H1 (cell line): Measurements from ENCODE around the gene IRF8. TPM values are rescaled to one million over a fixed set of nuclear protein-coding genes. Genes with fewer than 3 reads are reported as not detected.

Experiments
- CTCF ChIA-PET: fragments of 300-600 bp; sonication (Branson Sonifier 250); formaldehyde crosslinking; loops from one replicate; lab custom pipeline; 2021; ENCODE audit not compliant: partially characterized antibody; lab: Charles Lee
- POLR2A ChIA-PET: fragments of 300-600 bp; sonication (Branson Sonifier 250); formaldehyde crosslinking; loops from one replicate; lab custom pipeline; 2021; ENCODE audit warnings: inconsistent platforms; ENCODE audit not compliant: partially characterized antibody; lab: Charles Lee
- DNase-seq, 2 experiments: peaks; one replicate each; pipeline versions ENCODE4 v3.0.0 to v3.0.0-alpha.2; 2010 to 2022; ENCODE audit warnings: low spot score in 2 of 2, low read depth in 1 of 2, mixed read lengths in 1 of 2
- FAIRE-seq: peaks from 2 replicates; lab custom pipeline; 2011; peaks lifted over from hg19 to GRCh38; lab: Jason Lieb, UNC
- H2AFZ ChIP-seq: 2 replicates; pipeline ENCODE4 v1.8.1; 2012; ENCODE audit warnings: low read length, inconsistent platforms
- H2AK5ac ChIP-seq: 2 replicates; pipeline ENCODE4 v1.6.1; 2013; ENCODE audit warnings: low read depth, low read length
- H2BK120ac ChIP-seq: replicated peaks from 2 replicates; pipeline ENCODE3; 2013; ENCODE audit warnings: low read depth, low read length, inconsistent platforms
- H2BK12ac ChIP-seq: 2 replicates; pipeline ENCODE4 v1.6.1; 2013; ENCODE audit warnings: low read depth, low read length
- H2BK15ac ChIP-seq: 2 replicates; pipeline ENCODE4 v1.6.1; 2013; ENCODE audit warnings: low read length
- H2BK20ac ChIP-seq: 2 replicates; pipeline ENCODE4 v1.6.1; 2013; ENCODE audit warnings: low read length
- H2BK5ac ChIP-seq: 2 replicates; pipeline ENCODE4 v1.6.1; 2013; ENCODE audit warnings: low read depth, low read length
- H3K14ac ChIP-seq: 2 replicates; pipeline ENCODE4 v1.6.1; 2013; ENCODE audit warnings: inconsistent platforms; ENCODE audit not compliant: insufficient read length
- H3K18ac ChIP-seq: 2 replicates; pipeline ENCODE4 v1.6.1; 2013; ENCODE audit warnings: low read length; ENCODE audit errors: extremely low read depth
- H3K23ac ChIP-seq: 2 replicates; pipeline ENCODE4 v1.6.1; 2013; ENCODE audit warnings: inconsistent platforms; ENCODE audit not compliant: insufficient read length
- H3K23me2 ChIP-seq: 2 replicates; pipeline ENCODE4 v1.6.1; 2013; ENCODE audit warnings: low read depth, low read length
- H3K27ac ChIP-seq: 2 replicates; pipeline ENCODE4 v1.6.1; 2011; ENCODE audit warnings: low read depth, low read length, inconsistent platforms
- H3K27me3 ChIP-seq, 4 experiments: replicated peaks in 1 of 4; 1 replicate in 1 of 4; 2 replicates in 3 of 4; pipeline versions ENCODE4 v1.6.1 to v1.8.1; 2011 to 2013; ENCODE audit warnings: low read length in 3 of 4, mild to moderate bottlenecking in 3 of 4, inconsistent platforms in 2 of 4, mixed read lengths in 2 of 4, moderate library complexity in 1 of 4; ENCODE audit not compliant: control insufficient read depth in 3 of 4, insufficient read depth in 3 of 4; ENCODE audit errors: extremely low read depth in 1 of 4
- H3K36me3 ChIP-seq, 4 experiments: 2 replicates each; pipeline versions ENCODE4 v1.6.1 to v1.8.1; 2011 to 2013; ENCODE audit warnings: mild to moderate bottlenecking in 4 of 4, low read length in 3 of 4, moderate library complexity in 2 of 4, control low read depth in 1 of 4, inconsistent platforms in 1 of 4; ENCODE audit not compliant: insufficient read depth in 4 of 4, control insufficient read depth in 2 of 4
- H3K4ac ChIP-seq: replicated peaks from 2 replicates; pipeline ENCODE3; 2013; ENCODE audit warnings: low read length, low read depth, mixed read lengths, inconsistent platforms; ENCODE audit not compliant: insufficient read length
- H3K4me1 ChIP-seq, 4 experiments: replicated peaks in 1 of 4; 1 replicate in 1 of 4; 2 replicates in 3 of 4; pipeline versions ENCODE4 v1.6.1 to v1.8.1; 2011 to 2013; ENCODE audit warnings: low read length in 3 of 4, inconsistent platforms in 2 of 4, mixed read lengths in 1 of 4; ENCODE audit not compliant: insufficient read depth in 4 of 4, control insufficient read depth in 3 of 4
- H3K4me2 ChIP-seq, 2 experiments: 2 replicates each; pipeline versions ENCODE4 v1.6.1 to v1.8.1; 2011 to 2013; ENCODE audit warnings: low read depth in 2 of 2, low read length in 2 of 2, control low read depth in 1 of 2, inconsistent platforms in 1 of 2, mild to moderate bottlenecking in 1 of 2; ENCODE audit not compliant: insufficient read depth in 1 of 2
- H3K4me3 ChIP-seq, 4 experiments: fragments of 200-600, 300-600 bp in 1 of 4; sonication (generic), shearing (Covaris generic), sonication (Bioruptor Twin) in 1 of 4; 2 replicates each; pipeline versions ENCODE4 v1.5.1 to v1.8.1; 2011 to 2016; ENCODE audit warnings: low read length in 4 of 4, low read depth in 3 of 4, control low read depth in 2 of 4, inconsistent platforms in 2 of 4, mild to moderate bottlenecking in 2 of 4, mixed read lengths in 1 of 4, moderate library complexity in 1 of 4; ENCODE audit not compliant: insufficient read depth in 2 of 4; ENCODE audit errors: extremely low read depth in 1 of 4
- H3K56ac ChIP-seq: replicated peaks from 2 replicates; pipeline ENCODE3; 2013; ENCODE audit warnings: low read depth, mild to moderate bottlenecking, mixed read lengths, low read length, inconsistent platforms; ENCODE audit not compliant: insufficient read length
- H3K79me1 ChIP-seq: 2 replicates; pipeline ENCODE4 v1.6.1; 2013; ENCODE audit warnings: low read depth, low read length, control low read depth
- H3K79me2 ChIP-seq, 2 experiments: 2 replicates each; pipeline versions ENCODE4 v1.6.1 to v1.8.1; 2012 to 2013; ENCODE audit warnings: low read length in 2 of 2, mild to moderate bottlenecking in 2 of 2, inconsistent platforms in 1 of 2; ENCODE audit not compliant: insufficient read depth in 2 of 2, control insufficient read depth in 1 of 2
- H3K9ac ChIP-seq, 4 experiments: replicated peaks in 1 of 4; 1 replicate in 1 of 4; 2 replicates in 3 of 4; pipeline versions ENCODE4 v1.6.1 to v1.8.1; 2011 to 2013; ENCODE audit warnings: low read depth in 3 of 4, low read length in 3 of 4, control low read depth in 2 of 4, mild to moderate bottlenecking in 2 of 4, moderate library complexity in 2 of 4, inconsistent platforms in 1 of 4; ENCODE audit errors: extremely low read depth in 1 of 4
- H3K9me3 ChIP-seq, 2 experiments: 2 replicates each; pipeline versions ENCODE4 v1.6.1 to v1.8.1; 2012 to 2013; ENCODE audit warnings: mild to moderate bottlenecking in 2 of 2, moderate library complexity in 2 of 2, control low read depth in 1 of 2, inconsistent platforms in 1 of 2, low read depth in 1 of 2, low read length in 1 of 2, mixed read lengths in 1 of 2; ENCODE audit not compliant: insufficient read depth in 2 of 2
- H4K20me1 ChIP-seq, 2 experiments: replicated peaks in 1 of 2; 2 replicates each; pipeline versions ENCODE3 to v1.8.1; 2011 to 2013; ENCODE audit warnings: inconsistent platforms in 2 of 2, low read length in 2 of 2, mild to moderate bottlenecking in 1 of 2; ENCODE audit not compliant: insufficient read depth in 2 of 2, control insufficient read depth in 1 of 2
- H4K5ac ChIP-seq: 2 replicates; pipeline ENCODE4 v1.6.1; 2013; ENCODE audit warnings: low read length, low read depth, mixed read lengths, inconsistent platforms; ENCODE audit not compliant: insufficient read length
- H4K8ac ChIP-seq: 2 replicates; pipeline ENCODE4 v1.8.0; 2013; ENCODE audit warnings: mild to moderate bottlenecking, moderate library complexity, low read length, inconsistent platforms; ENCODE audit not compliant: insufficient read depth; ENCODE audit errors: extremely low read depth
- H4K91ac ChIP-seq: replicated peaks from 2 replicates; pipeline ENCODE3; 2013; ENCODE audit warnings: low read length, mixed read lengths, inconsistent platforms; ENCODE audit not compliant: insufficient read length
- MAX ChIP-seq: IDR thresholded peaks from 2 replicates; pipeline ENCODE4 v1.6.1; 2012; ENCODE audit warnings: inconsistent platforms
- POLR2A ChIP-seq, 2 experiments: IDR thresholded peaks; 1 replicate in 1 of 2; 2 replicates in 1 of 2; pipeline ENCODE4 v1.6.1; 2011; ENCODE audit warnings: low read depth in 2 of 2, low read length in 2 of 2, mild to moderate bottlenecking in 2 of 2; ENCODE audit errors: control extremely low read depth in 1 of 2
- RBBP5 ChIP-seq: IDR thresholded peaks from 2 replicates; pipeline ENCODE4 v1.7.1; 2012; ENCODE audit warnings: low read depth, mild to moderate bottlenecking, inconsistent platforms, low read length, moderate library complexity, borderline replicate concordance
- RXRA ChIP-seq: IDR thresholded peaks from 2 replicates; pipeline ENCODE4 v1.6.1; 2011; ENCODE audit warnings: low read depth, mild to moderate bottlenecking, low read length, moderate library complexity; ENCODE audit not compliant: insufficient read depth
- SIN3A ChIP-seq, 2 experiments: IDR thresholded peaks in 1 of 2; conservative IDR thresholded peaks in 1 of 2; 2 replicates each; pipeline ENCODE4 v1.6.1; 2011 to 2012; ENCODE audit warnings: low read length in 2 of 2, improper control_type of control experiment in 1 of 2, low read depth in 1 of 2, mild to moderate bottlenecking in 1 of 2
- SRF ChIP-seq: IDR thresholded peaks from 2 replicates; pipeline ENCODE4 v1.6.1; 2011; ENCODE audit warnings: mild to moderate bottlenecking, low read depth, low read length, moderate library complexity
- ZNF274 ChIP-seq: IDR thresholded peaks from 2 replicates; pipeline ENCODE4 v1.7.0; 2012; ENCODE audit warnings: low read length, borderline replicate concordance; ENCODE audit errors: extremely low read depth
- WGBS, 2 experiments: shearing (Covaris generic) in 1 of 2; methylation state at CpG; one replicate each; pipeline versions ENCODE4 v1.1.6 to v1.1.7; 2013 to 2015; ENCODE audit warnings: low lambda C conversion rate in 2 of 2, mixed read lengths in 2 of 2, inconsistent platforms in 1 of 2, low coverage in 1 of 2, missing lambda C conversion rate in 1 of 2; ENCODE audit not compliant: insufficient replicate concordance in 2 of 2, insufficient coverage in 1 of 2, insufficient read length in 1 of 2; ENCODE audit errors: extremely low coverage in 1 of 2, missing lambda C conversion rate in 1 of 2; 5-methylcytosine and 5-hydroxymethylcytosine counted together
- polyA plus RNA-seq, 7 experiments: library from polyadenylated mRNA; depleted of rRNA in 3 of 7; stranded (reverse) in 5 of 7; unstranded in 2 of 7; fragments of >200 nt in 5 of 7; fragments of 200-250 nt in 2 of 7; gene quantifications; 1 replicate in 5 of 7; 2 replicates in 1 of 7; 4 replicates in 1 of 7; pipeline versions ENCODE4 v1.2.1 to v1.2.3, GENCODE V29; 2011 to 2013; ENCODE audit warnings: missing spikeins in 2 of 7, mixed read lengths in 2 of 7
- total RNA-seq: library from RNA; stranded (reverse); fragmentation: NEBNext Ultra II Directional; extraction: Animal tissue kit (Norgen Biotek cat#: 25700); gene quantifications from 2 replicates; pipeline ENCODE4 v1.2.1, GENCODE V29; 2021

IRF8 gene
- total and polyA plus RNA-seq, 2 of the 8 experiments (the other 6 are each of a cell fraction or from before 2014, with no cell fraction given), result 0.35 to 2.0 TPM

GRCh38 chr16:85901110-85901509, 2.1 kb downstream of the IRF8 start:
- no peak for TF ChIP-seq POLR2A (IDR thresholded peaks at IDR 0.05; ENCODE audit: control extremely low read depth in 1 of 2, low read depth in 2 of 2, low read length in 2 of 2)
- TF ChIP-seq SIN3A (conservative IDR thresholded peaks at IDR 0.05 in 1 of 2, IDR thresholded peaks at IDR 0.05 in 1 of 2; ENCODE audit: low read depth in 1 of 2, low read length in 2 of 2), result no peak
- no peak for TF ChIP-seq ZNF274
- TF ChIP-seq MAX, result no peak
- TF ChIP-seq RXRA, result no peak
- TF ChIP-seq SRF, result no peak
- no peak for TF ChIP-seq RBBP5
- H2AFZ ChIP-seq, result no peak overlapping the region
- no peak overlapping the region for H3K56ac ChIP-seq
- no peak overlapping the region for H3K4ac ChIP-seq
- WGBS, 2 experiments, result 95% methylated on average over 4 of the region's 4 CpGs; no CpG with 5 or more reads in 1 of the 2 experiments
- H2BK15ac ChIP-seq, result no peak overlapping the region
- H2BK20ac ChIP-seq, result no peak overlapping the region
- H3K36me3 ChIP-seq, result no peaks in the 10 kb centered on the region
- no peak overlapping the region for H2BK12ac ChIP-seq
- no peak overlapping the region for H3K4me3 ChIP-seq
- CTCF ChIA-PET, result interaction anchor here (1.5 to 2.9 kb wide), 3 partner anchors 11 to 87 kb away, joined by 3 to 11 read pairs (median 4); no protein-coding TSS in a partner anchor
- no peak overlapping the region for H3K27ac ChIP-seq
- no peak for DNase-seq
- no peak overlapping the region for H4K5ac ChIP-seq
- no peak overlapping the region for H4K91ac ChIP-seq
- FAIRE-seq, result no peak
- H3K4me1 ChIP-seq, result no peaks in the 10 kb centered on the region
- H3K4me2 ChIP-seq, result no peak overlapping the region
- H4K20me1 ChIP-seq, result no peaks in the 10 kb centered on the region
- POLR2A ChIA-PET, result no interaction called here
- no peaks in the 10 kb centered on the region for H3K79me1 ChIP-seq
- no peaks in the 10 kb centered on the region; a peak in 1 of 4 replicates for H3K9me3 ChIP-seq
- H3K23ac ChIP-seq, result no peak overlapping the region
- no peak overlapping the region for H3K14ac ChIP-seq
- H4K8ac ChIP-seq, result no peak overlapping the region
- no peak overlapping the region for H3K18ac ChIP-seq
- H3K79me2 ChIP-seq, result no peaks in the 10 kb centered on the region
- H2AK5ac ChIP-seq, result no peak overlapping the region
- H2BK120ac ChIP-seq, result no peak overlapping the region
- H3K27me3 ChIP-seq, result peaks cover 11 to 36% (median 25%) of the 10 kb centered on the region in 4 experiments
- no peak overlapping the region for H2BK5ac ChIP-seq
- H3K23me2 ChIP-seq, result peaks cover 6% of the 10 kb centered on the region; the same call in 1 of the 2 replicates
- no peak overlapping the region for H3K9ac ChIP-seq
